Kidney (tissue), 14 donors: Measurements from ENCODE around the gene NAT8. TPM values are rescaled to one million over a fixed set of nuclear protein-coding genes. Genes with fewer than 3 reads are reported as not detected.
"Not testable (repeated sequence)": the region's sequence is repeated elsewhere in the genome, so short reads cannot be mapped to it uniquely, and the experiment has no call there.

ENCODE experiments used
- DNase-seq, 5 donors: peaks; one replicate each; pipeline ENCODE4 v3.0.0-alpha.2; 2013 to 2020
- FAIRE-seq: peaks from 2 replicates; lab custom pipeline; 2012; peaks lifted over from hg19 to GRCh38; lab: Jason Lieb, UNC
- H3K27ac ChIP-seq, 2 donors: one replicate each; pipeline ENCODE4 v1.7.0; 2013; ENCODE audit warnings: low read depth in 2 of 2, low read length in 2 of 2, inconsistent platforms in 1 of 2
- H3K27me3 ChIP-seq: one replicate; pipeline ENCODE4 v1.7.1; 2013; ENCODE audit warnings: low read length, inconsistent platforms; ENCODE audit not compliant: control insufficient read depth, insufficient read depth
- H3K36me3 ChIP-seq, 3 donors: one replicate each; pipeline versions ENCODE4 v1.7.0 to v1.7.1; 2013; ENCODE audit warnings: low read length in 3 of 3, control low read depth in 1 of 3, inconsistent platforms in 1 of 3; ENCODE audit not compliant: insufficient read depth in 3 of 3, control insufficient read depth in 2 of 3
- H3K4me1 ChIP-seq, 3 donors: one replicate each; pipeline versions ENCODE4 v1.7.0 to v1.7.1; 2013; ENCODE audit warnings: low read length in 3 of 3, inconsistent platforms in 1 of 3, low read depth in 1 of 3; ENCODE audit not compliant: control insufficient read depth in 2 of 3, insufficient read depth in 2 of 3
- H3K4me3 ChIP-seq, 3 donors: one replicate each; pipeline versions ENCODE4 v1.7.0 to v1.8.1; 2013; ENCODE audit warnings: low read length in 3 of 3, control low read depth in 1 of 3, inconsistent platforms in 1 of 3
- H3K9ac ChIP-seq, 3 donors: one replicate each; pipeline versions ENCODE4 v1.7.0 to v1.7.1; 2013; ENCODE audit warnings: low read length in 3 of 3, control low read depth in 1 of 3, inconsistent platforms in 1 of 3
- H3K9me3 ChIP-seq, 3 donors: one replicate each; pipeline versions ENCODE4 v1.7.0 to v1.7.1; 2013; ENCODE audit warnings: low read length in 3 of 3, control low read depth in 1 of 3, inconsistent platforms in 1 of 3; ENCODE audit not compliant: control insufficient read depth in 2 of 3, insufficient read depth in 1 of 3
- intact Hi-C: fragments of 100-400 bp; cut with DNase I; formaldehyde crosslinking; loops from one replicate; pipeline ENCODE4 v1.11.1; 2022
- polyA plus RNA-seq: library from polyadenylated mRNA; stranded (reverse); fragments of 350-450 nt; fragmentation: Illumina TruSeq; extraction: RNeasy Lipid Tissue Mini Kit (QIAGEN cat#74804); gene quantifications from one replicate; pipeline ENCODE4 v1.2.3, GENCODE V29; 2014; ENCODE audit warnings: low read depth, low replicate concordance; ENCODE audit not compliant: insufficient read depth
- total RNA-seq: library from RNA; stranded (reverse); fragmentation: NEBNext Ultra II Directional; extraction: Animal tissue kit (Norgen Biotek cat#: 25700); gene quantifications from one replicate; pipeline ENCODE4 v1.2.1, GENCODE V29; 2021
- TF ChIP-seq, protein P1 (sequence below): IDR thresholded peaks from 3 replicates; pipeline ENCODE4 v1.5.1; 2012; ENCODE audit warnings: mild to moderate bottlenecking, moderate library complexity, borderline replicate concordance; ENCODE audit not compliant: insufficient read depth; ENCODE audit errors: extremely low read depth
- donor health status: control.
- donor health status: control.
- donor health status: control.
- donor health status: control.
- donor health status: control.
- donor health status: DM: yes; HTN: yes; CAD: no.
- donor health status: Normal renal cell carcinoma (clear cell type).

The NAT8 gene
- total and polyA plus RNA-seq, 2 donors from 2014 or later = 94.4 to 1,820 TPM

DNA sequence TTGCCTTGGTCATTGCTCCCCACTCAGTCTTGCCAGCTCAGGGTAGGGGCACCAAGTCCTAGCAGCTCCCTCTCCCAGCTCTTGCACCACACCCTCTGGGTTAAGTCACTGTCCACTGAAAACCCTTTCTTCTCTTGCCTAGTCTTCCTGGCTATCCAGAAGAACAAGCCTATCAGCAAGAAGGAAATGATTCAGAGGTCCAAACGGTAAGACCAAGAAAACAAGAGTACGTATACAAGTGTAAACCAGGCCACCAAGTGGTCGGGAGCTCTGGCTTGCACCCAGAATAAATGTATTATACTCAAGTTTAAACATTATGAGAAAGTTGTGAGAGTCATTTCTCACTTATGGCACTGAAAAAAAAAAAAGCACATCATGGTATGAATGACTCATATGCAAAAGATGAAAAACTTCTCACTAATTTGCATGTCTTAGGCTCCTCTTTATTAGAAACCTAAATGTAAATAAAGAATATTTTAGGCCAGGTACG lies 39.1 kb downstream of the NAT8 start:
- DNase-seq, H3K4me1 ChIP-seq, H3K27ac ChIP-seq, H3K9me3 ChIP-seq, intact Hi-C loops, H3K27me3 ChIP-seq, H3K9ac ChIP-seq, H3K4me3 ChIP-seq, H3K36me3 ChIP-seq, FAIRE-seq: not testable (repeated sequence)

GRCh38 chr2:73601780-73602179 lies 40.4 kb downstream of the NAT8 start:
- Histone ChIP-seq H3K27ac (no peak overlapping the region), H3K4me1 (no peaks in the 10 kb centered on the region), H3K9me3 (no peaks in the 10 kb centered on the region), H3K9ac (no peak overlapping the region), H3K4me3 (no peak overlapping the region), H3K36me3 (peaks cover 0 to 5% (median 0%) of the 10 kb centered on the region in 3 donors), H3K27me3 (no peaks in the 10 kb centered on the region)
- no peak for DNase-seq
- FAIRE-seq = no peak
- intact Hi-C loops = no loop called here
- TF ChIP-seq, protein P1, sequence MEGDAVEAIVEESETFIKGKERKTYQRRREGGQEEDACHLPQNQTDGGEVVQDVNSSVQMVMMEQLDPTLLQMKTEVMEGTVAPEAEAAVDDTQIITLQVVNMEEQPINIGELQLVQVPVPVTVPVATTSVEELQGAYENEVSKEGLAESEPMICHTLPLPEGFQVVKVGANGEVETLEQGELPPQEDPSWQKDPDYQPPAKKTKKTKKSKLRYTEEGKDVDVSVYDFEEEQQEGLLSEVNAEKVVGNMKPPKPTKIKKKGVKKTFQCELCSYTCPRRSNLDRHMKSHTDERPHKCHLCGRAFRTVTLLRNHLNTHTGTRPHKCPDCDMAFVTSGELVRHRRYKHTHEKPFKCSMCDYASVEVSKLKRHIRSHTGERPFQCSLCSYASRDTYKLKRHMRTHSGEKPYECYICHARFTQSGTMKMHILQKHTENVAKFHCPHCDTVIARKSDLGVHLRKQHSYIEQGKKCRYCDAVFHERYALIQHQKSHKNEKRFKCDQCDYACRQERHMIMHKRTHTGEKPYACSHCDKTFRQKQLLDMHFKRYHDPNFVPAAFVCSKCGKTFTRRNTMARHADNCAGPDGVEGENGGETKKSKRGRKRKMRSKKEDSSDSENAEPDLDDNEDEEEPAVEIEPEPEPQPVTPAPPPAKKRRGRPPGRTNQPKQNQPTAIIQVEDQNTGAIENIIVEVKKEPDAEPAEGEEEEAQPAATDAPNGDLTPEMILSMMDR = no peak

- no peaks in the 10 kb centered on the region for H3K4me1 ChIP-seq
- no peak overlapping the region for H3K27ac ChIP-seq
- no peaks in the 10 kb centered on the region for H3K36me3 ChIP-seq
- FAIRE-seq (no peak), DNase-seq (no peak)
- intact Hi-C loops = no loop called here
- no peak overlapping the region for H3K9ac ChIP-seq
- TF ChIP-seq, protein P1 = no peak
- no peaks in the 10 kb centered on the region for H3K27me3 ChIP-seq
- no peaks in the 10 kb centered on the region for H3K9me3 ChIP-seq
- no peak overlapping the region for H3K4me3 ChIP-seq
These were observed 48.0 kb downstream of the NAT8 start for GRCh38 chr2:73594251-73594650.

- no peaks in the 10 kb centered on the region for H3K4me1 ChIP-seq
- TF ChIP-seq, protein P1 = no peak
- no peak overlapping the region for H3K4me3 ChIP-seq
- H3K36me3 ChIP-seq = no peaks in the 10 kb centered on the region
- FAIRE-seq (no peak), DNase-seq (no peak)
- H3K27ac ChIP-seq = no peak overlapping the region
- no peaks in the 10 kb centered on the region for H3K9me3 ChIP-seq
- no peak overlapping the region for H3K9ac ChIP-seq
- no peaks in the 10 kb centered on the region for H3K27me3 ChIP-seq
- intact Hi-C loops = no loop called here
These were observed 48.5 kb downstream of the NAT8 start for GRCh38 chr2:73593680-73594079.

Other genes starting within 250 kb of the NAT8 start
- 25.3 TPM for gene TPRKB, start 94.9 kb upstream of the NAT8 start, total RNA-seq
- 42.2 TPM for gene TPRKB, start 94.9 kb upstream of the NAT8 start, polyA plus RNA-seq
- gene DUSP11, start 137.7 kb upstream of the NAT8 start, total RNA-seq = 25.5 TPM
- gene DUSP11, start 137.7 kb upstream of the NAT8 start, polyA plus RNA-seq = 19.3 TPM
- not detected for gene C2orf78, start 141.8 kb upstream of the NAT8 start, total RNA-seq
- not detected for gene C2orf78, start 141.8 kb upstream of the NAT8 start, polyA plus RNA-seq
- gene STAMBP, start 186.5 kb upstream of the NAT8 start, total RNA-seq = 34.8 TPM
- gene STAMBP, start 186.5 kb upstream of the NAT8 start, polyA plus RNA-seq = 58.9 TPM